ENCODE measurements around the gene OR9K2. TPM values are rescaled to one million over a fixed set of nuclear protein-coding genes. Genes with fewer than 3 reads are reported as not detected.

OR9K2 gene, protein sequence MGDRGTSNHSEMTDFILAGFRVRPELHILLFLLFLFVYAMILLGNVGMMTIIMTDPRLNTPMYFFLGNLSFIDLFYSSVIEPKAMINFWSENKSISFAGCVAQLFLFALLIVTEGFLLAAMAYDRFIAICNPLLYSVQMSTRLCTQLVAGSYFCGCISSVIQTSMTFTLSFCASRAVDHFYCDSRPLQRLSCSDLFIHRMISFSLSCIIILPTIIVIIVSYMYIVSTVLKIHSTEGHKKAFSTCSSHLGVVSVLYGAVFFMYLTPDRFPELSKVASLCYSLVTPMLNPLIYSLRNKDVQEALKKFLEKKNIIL
- not detected in 2 replicates for total RNA-seq

GRCh38 chr12:55126106-55126505, at the start of gene OR9K2:
Gene OR9K2 (plus strand): TSS chr12:55126406. CDS start chr12:55129835, 3,429 bp downstream.

Other genes with a start within 250 kb of the OR9K2 start
- gene TESPA1, start 141.6 kb upstream of the OR9K2 start, total RNA-seq: not detected in 2 replicates
- not detected in 2 replicates for gene NEUROD4, start 106.4 kb upstream of the OR9K2 start, total RNA-seq
- gene OR10A7, start 94.6 kb downstream of the OR9K2 start, total RNA-seq: not detected in 2 replicates
- not detected in 2 replicates for gene OR6C74, start 118.2 kb downstream of the OR9K2 start, total RNA-seq
- gene OR6C6, start 170.2 kb downstream of the OR9K2 start, total RNA-seq: not detected in 2 replicates
- not detected in 2 replicates for gene OR6C1, start 187.9 kb downstream of the OR9K2 start, total RNA-seq
- not detected in 2 replicates for gene OR6C3, start 204.3 kb downstream of the OR9K2 start, total RNA-seq
- not detected in 2 replicates for gene OR6C75, start 236.6 kb downstream of the OR9K2 start, total RNA-seq

Measured in subcutaneous preadipocyte (primary cell).